H9 (cell line): Measurements from ENCODE around the gene NUBPL. TPM values are rescaled to one million over a fixed set of nuclear protein-coding genes. Genes with fewer than 3 reads are reported as not detected.

Experiments used
- DNase-seq: peaks from one replicate; pipeline ENCODE4 v3.0.0-alpha.2; 2017
- H2AFZ ChIP-seq: one replicate; pipeline ENCODE4 v1.6.1; 2013; ENCODE audit warnings: mild to moderate bottlenecking, low read length, control low read depth, moderate library complexity
- H2AK5ac ChIP-seq: 2 replicates; pipeline ENCODE4 v1.6.1; 2013; ENCODE audit warnings: low read length, control low read depth, mixed read lengths; ENCODE audit not compliant: insufficient read length
- H2BK120ac ChIP-seq: one replicate; pipeline ENCODE4 v1.6.1; 2013; ENCODE audit warnings: low read depth, mild to moderate bottlenecking, low read length, control low read depth, inconsistent platforms; ENCODE audit not compliant: poor library complexity, severe bottlenecking
- H2BK12ac ChIP-seq: 2 replicates; pipeline ENCODE4 v1.6.1; 2013; ENCODE audit warnings: low read length, control low read depth, mixed read lengths, low read depth; ENCODE audit not compliant: insufficient read length
- H2BK15ac ChIP-seq: 2 replicates; pipeline ENCODE4 v1.6.1; 2013; ENCODE audit warnings: low read depth, low read length, control low read depth
- H2BK20ac ChIP-seq: one replicate; pipeline ENCODE4 v1.6.1; 2013; ENCODE audit warnings: low read depth, mild to moderate bottlenecking, low read length, control low read depth, inconsistent platforms; ENCODE audit not compliant: poor library complexity, severe bottlenecking
- H2BK5ac ChIP-seq: 2 replicates; pipeline ENCODE4 v1.6.1; 2013; ENCODE audit warnings: low read length, control low read depth, mixed read lengths; ENCODE audit not compliant: insufficient read length
- H3K14ac ChIP-seq: 2 replicates; pipeline ENCODE4 v1.6.1; 2013; ENCODE audit warnings: low read length, control low read depth; ENCODE audit not compliant: insufficient read depth
- H3K18ac ChIP-seq: 2 replicates; pipeline ENCODE4 v1.6.1; 2013; ENCODE audit warnings: low read depth, mild to moderate bottlenecking, mixed read lengths, low read length, control low read depth; ENCODE audit not compliant: insufficient read length
- H3K23ac ChIP-seq: 2 replicates; pipeline ENCODE4 v1.6.1; 2013; ENCODE audit warnings: low read length, control low read depth, mixed read lengths, low read depth; ENCODE audit not compliant: insufficient read length
- H3K23me2 ChIP-seq: 2 replicates; pipeline ENCODE4 v1.6.1; 2013; ENCODE audit warnings: low read depth, mild to moderate bottlenecking, mixed read lengths, low read length, control low read depth; ENCODE audit not compliant: insufficient read length, poor library complexity, severe bottlenecking
- H3K27ac ChIP-seq: 2 replicates; pipeline ENCODE4 v1.5.1; 2013; ENCODE audit warnings: low read length, control low read depth, mixed read lengths, low read depth; ENCODE audit not compliant: insufficient read length
- H3K27me3 ChIP-seq: 2 replicates; pipeline ENCODE4 v1.6.1; 2013; ENCODE audit warnings: low read length, control low read depth, inconsistent platforms; ENCODE audit not compliant: insufficient read depth
- H3K4ac ChIP-seq: 2 replicates; pipeline ENCODE4 v1.6.1; 2013; ENCODE audit warnings: low read depth, mild to moderate bottlenecking, control low read depth, inconsistent platforms, low read length, moderate library complexity
- H3K4me1 ChIP-seq: 2 replicates; pipeline ENCODE4 v1.6.1; 2013; ENCODE audit warnings: low read length, control low read depth, inconsistent platforms; ENCODE audit not compliant: insufficient read depth
- H3K4me2 ChIP-seq: 2 replicates; pipeline ENCODE4 v1.6.1; 2013; ENCODE audit warnings: low read length, control low read depth, mixed read lengths; ENCODE audit not compliant: insufficient read length, insufficient read depth
- H3K56ac ChIP-seq: 2 replicates; pipeline ENCODE4 v1.6.1; 2013; ENCODE audit warnings: low read depth, mild to moderate bottlenecking, mixed read lengths, low read length, control low read depth; ENCODE audit not compliant: insufficient read length
- H3K79me1 ChIP-seq: 2 replicates; pipeline ENCODE4 v1.6.1; 2013; ENCODE audit warnings: low read depth, mild to moderate bottlenecking, moderate library complexity, low read length, control low read depth, inconsistent platforms; ENCODE audit not compliant: insufficient read depth, poor library complexity, severe bottlenecking
- H3K79me2 ChIP-seq: 2 replicates; pipeline ENCODE4 v1.6.1; 2013; ENCODE audit warnings: low read length, control low read depth, inconsistent platforms; ENCODE audit not compliant: insufficient read depth
- H3K9ac ChIP-seq: 2 replicates; pipeline ENCODE4 v1.6.1; 2013; ENCODE audit warnings: low read length, control low read depth, mixed read lengths; ENCODE audit not compliant: insufficient read length; ENCODE audit errors: extremely low read depth
- H3K9me3 ChIP-seq: one replicate; pipeline ENCODE4 v1.6.1; 2013; ENCODE audit warnings: low read depth, low read length, inconsistent platforms; ENCODE audit not compliant: control insufficient read depth
- H3T11ph ChIP-seq: one replicate; pipeline ENCODE4 v1.6.1; 2013; ENCODE audit warnings: mild to moderate bottlenecking, low read length, control low read depth, inconsistent platforms
- H4K20me1 ChIP-seq: one replicate; pipeline ENCODE4 v1.6.1; 2013; ENCODE audit not compliant: control insufficient read depth, insufficient read length, insufficient read depth
- H4K5ac ChIP-seq: 2 replicates; pipeline ENCODE4 v1.6.1; 2013; ENCODE audit warnings: low read depth, mild to moderate bottlenecking, mixed read lengths, low read length, control low read depth; ENCODE audit not compliant: insufficient read length
- H4K8ac ChIP-seq: replicated peaks from 2 replicates; pipeline ENCODE4 v1.6.1; 2013; ENCODE audit warnings: low read length, control low read depth, mixed read lengths, low read depth; ENCODE audit not compliant: insufficient read length
- H4K91ac ChIP-seq: 2 replicates; pipeline ENCODE4 v1.6.1; 2013; ENCODE audit warnings: low read depth, mild to moderate bottlenecking, moderate library complexity, mixed read lengths, low read length, control low read depth; ENCODE audit not compliant: insufficient read length
- H3K27ac Mint-ChIP-seq, 3 experiments: 2 replicates in 2 of 3; 3 replicates in 1 of 3; pipeline ENCODE4 v1.8.0; 2020 to 2021; ENCODE audit warnings: mixed read lengths in 3 of 3, mild to moderate bottlenecking in 1 of 3, moderate library complexity in 1 of 3
- H3K27me3 Mint-ChIP-seq: 2 replicates; pipeline ENCODE4 v1.8.0; 2021; ENCODE audit warnings: low read depth, mild to moderate bottlenecking, moderate library complexity, mixed read lengths
- H3K36me3 Mint-ChIP-seq, 3 experiments: 2 replicates in 2 of 3; 3 replicates in 1 of 3; pipeline ENCODE4 v1.8.0; 2020 to 2021; ENCODE audit warnings: low read depth in 3 of 3, mixed read lengths in 3 of 3; ENCODE audit not compliant: insufficient read depth in 1 of 3
- H3K4me1 Mint-ChIP-seq, 2 experiments: 2 replicates each; pipeline ENCODE4 v1.8.0; 2020; ENCODE audit warnings: mixed read lengths in 2 of 2
- H3K4me3 Mint-ChIP-seq, 2 experiments: 2 replicates in 1 of 2; 3 replicates in 1 of 2; pipeline ENCODE4 v1.8.0; 2020 to 2021; ENCODE audit warnings: mild to moderate bottlenecking in 2 of 2, mixed read lengths in 2 of 2, moderate library complexity in 1 of 2
- H3K9me3 Mint-ChIP-seq, 2 experiments: 2 replicates in 1 of 2; 3 replicates in 1 of 2; pipeline ENCODE4 v1.8.0; 2020; ENCODE audit warnings: mild to moderate bottlenecking in 2 of 2, mixed read lengths in 2 of 2, moderate library complexity in 1 of 2
- WGBS: extraction: QIAGEN DNeasy Blood & Tissue Kit; methylation state at CpG from one replicate; pipeline ENCODE4 v1.1.7; 2013; ENCODE audit warnings: missing lambda C conversion rate, low lambda C conversion rate, mixed read lengths; ENCODE audit not compliant: insufficient read length; ENCODE audit errors: extremely low coverage; 5-methylcytosine and 5-hydroxymethylcytosine counted together
- total RNA-seq: library from RNA; stranded (reverse); gene quantifications from 2 replicates; pipeline ENCODE4 v1.2.1, GENCODE V29; 2021
- TF ChIP-seq, protein P1 (sequence below): fragments of 200-600 bp; sonication (generic); conservative IDR thresholded peaks from 3 replicates; pipeline ENCODE4 v1.8.0; 2021; ENCODE audit warnings: antibody characterized with exemption, mild to moderate bottlenecking

The NUBPL gene
- total RNA-seq, 1 experiment from 2014 or later: 14.8 TPM

DNA sequence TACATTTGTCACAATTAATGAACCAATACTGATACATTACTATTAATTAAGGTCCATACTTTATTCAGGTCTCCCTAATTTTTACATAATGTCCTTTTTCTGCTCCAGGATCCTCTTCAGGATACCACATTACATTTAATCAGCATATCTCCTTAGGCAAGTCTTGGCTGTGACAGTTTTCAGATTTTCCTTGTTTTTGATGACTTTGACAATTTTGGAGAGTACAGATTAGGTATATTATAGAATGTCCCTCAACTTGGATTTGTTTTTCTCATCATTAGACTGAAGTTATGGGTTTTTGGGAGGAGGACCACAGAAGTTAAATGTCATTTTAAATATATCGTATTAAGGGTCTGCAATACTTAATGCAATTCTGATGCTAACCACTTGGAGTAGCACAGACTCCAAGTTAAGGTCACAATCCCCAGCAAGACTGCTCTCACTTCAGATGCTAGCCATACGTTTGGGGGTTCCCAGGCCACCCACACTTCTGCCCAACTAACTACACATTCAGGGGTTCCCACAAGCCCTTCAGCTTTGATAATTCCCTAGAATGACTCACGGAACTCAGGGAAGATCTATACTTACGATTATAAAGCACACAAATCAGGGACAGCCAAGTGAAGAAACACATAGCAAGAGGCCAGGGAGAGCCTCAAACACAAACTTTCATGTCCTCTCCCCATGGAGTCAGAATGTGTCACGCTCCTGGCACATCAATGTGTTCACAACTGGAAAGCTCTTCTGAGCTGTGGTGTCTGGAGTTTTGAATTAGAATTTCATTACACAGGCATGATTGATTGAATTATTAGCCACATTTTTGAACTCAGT is 17.0 kb upstream of the NUBPL start:
- H3K9ac ChIP-seq: no peak overlapping the region
- H2BK20ac ChIP-seq: no peak overlapping the region
- no peak overlapping the region for H4K91ac ChIP-seq
- H3K4me2 ChIP-seq: no peak overlapping the region
- no CpG with 5 or more reads among the region's 5 CpGs for WGBS
- H3K56ac ChIP-seq: no peak overlapping the region
- H3K23me2 ChIP-seq: no peaks in the 10 kb centered on the region
- Mint-ChIP-seq H3K4me3 (no peak overlapping the region), H3K36me3 (no peaks in the 10 kb centered on the region), H3K27me3 (peaks cover 8% of the 10 kb centered on the region), H3K4me1 (no peaks in the 10 kb centered on the region; a peak in 1 of 4 replicates), H3K9me3 (peaks cover 2 to 4% of the 10 kb centered on the region in 2 experiments; a peak in 2 of 5 replicates), H3K27ac (0 out of 7 replicates have a peak overlapping the region, but pooled peaks of 1 of the 3 experiments have one; percentile 65)
- no peak overlapping the region for H4K5ac ChIP-seq
- no peak overlapping the region for H3T11ph ChIP-seq
- H3K23ac ChIP-seq: no peak overlapping the region
- no peak overlapping the region for H2BK12ac ChIP-seq
- no peak overlapping the region for H4K8ac ChIP-seq
- no peaks in the 10 kb centered on the region for H3K9me3 ChIP-seq
- no peaks in the 10 kb centered on the region for H3K79me1 ChIP-seq
- H4K20me1 ChIP-seq: no peaks in the 10 kb centered on the region
- no peak overlapping the region for H2AK5ac ChIP-seq
- no peak overlapping the region for H3K27ac ChIP-seq
- no peak overlapping the region for H2BK15ac ChIP-seq
- H2AFZ ChIP-seq: no peak overlapping the region
- no peaks in the 10 kb centered on the region for H3K4me1 ChIP-seq
- H3K18ac ChIP-seq: no peak overlapping the region
- TF ChIP-seq, protein P1, sequence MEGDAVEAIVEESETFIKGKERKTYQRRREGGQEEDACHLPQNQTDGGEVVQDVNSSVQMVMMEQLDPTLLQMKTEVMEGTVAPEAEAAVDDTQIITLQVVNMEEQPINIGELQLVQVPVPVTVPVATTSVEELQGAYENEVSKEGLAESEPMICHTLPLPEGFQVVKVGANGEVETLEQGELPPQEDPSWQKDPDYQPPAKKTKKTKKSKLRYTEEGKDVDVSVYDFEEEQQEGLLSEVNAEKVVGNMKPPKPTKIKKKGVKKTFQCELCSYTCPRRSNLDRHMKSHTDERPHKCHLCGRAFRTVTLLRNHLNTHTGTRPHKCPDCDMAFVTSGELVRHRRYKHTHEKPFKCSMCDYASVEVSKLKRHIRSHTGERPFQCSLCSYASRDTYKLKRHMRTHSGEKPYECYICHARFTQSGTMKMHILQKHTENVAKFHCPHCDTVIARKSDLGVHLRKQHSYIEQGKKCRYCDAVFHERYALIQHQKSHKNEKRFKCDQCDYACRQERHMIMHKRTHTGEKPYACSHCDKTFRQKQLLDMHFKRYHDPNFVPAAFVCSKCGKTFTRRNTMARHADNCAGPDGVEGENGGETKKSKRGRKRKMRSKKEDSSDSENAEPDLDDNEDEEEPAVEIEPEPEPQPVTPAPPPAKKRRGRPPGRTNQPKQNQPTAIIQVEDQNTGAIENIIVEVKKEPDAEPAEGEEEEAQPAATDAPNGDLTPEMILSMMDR: peak; percentile 54
- no peak overlapping the region for H3K14ac ChIP-seq
- no peak overlapping the region for H2BK120ac ChIP-seq
- no peak overlapping the region for H3K4ac ChIP-seq
- H3K79me2 ChIP-seq: no peaks in the 10 kb centered on the region
- no peak overlapping the region for H2BK5ac ChIP-seq
- DNase-seq: no peak
- H3K27me3 ChIP-seq: no peaks in the 10 kb centered on the region
